Stomach (tissue), 19 donors: Measurements from ENCODE around the gene ANP32B. TPM values are rescaled to one million over a fixed set of nuclear protein-coding genes. Genes with fewer than 3 reads are reported as not detected.

Experiments
- DNase-seq, 2 donors: peaks; one replicate each; pipeline versions ENCODE4 v3.0.0 to v3.0.0-alpha.2; 2013 to 2019
- H3K27ac ChIP-seq, 5 donors: fragments of 200-600 bp in 4 of 5; sonication (generic) in 4 of 5; one replicate each; pipeline ENCODE4 v1.5.1; 2013 to 2019; ENCODE audit warnings: mild to moderate bottlenecking in 1 of 5, moderate library complexity in 1 of 5
- H3K27me3 ChIP-seq, 3 donors: fragments of 200-600 bp; sonication (generic); one replicate each; pipeline ENCODE4 v1.5.1; 2017 to 2019; ENCODE audit warnings: mixed run types in 1 of 3
- H3K36me3 ChIP-seq, 4 donors: fragments of 200-600 bp; sonication (generic); 1 replicate in 3 of 4; 2 replicates in 1 of 4; pipeline ENCODE4 v1.5.1; 2016 to 2019
- H3K4me1 ChIP-seq, 4 donors: fragments of 200-600 bp; sonication (generic); one replicate each; pipeline ENCODE4 v1.5.1; 2016 to 2019
- H3K4me3 ChIP-seq, 4 donors: fragments of 200-600 bp; sonication (generic) in 3 of 4; one replicate each; pipeline ENCODE4 v1.5.1; 2016 to 2019; ENCODE audit warnings: mild to moderate bottlenecking in 1 of 4
- H3K9me3 ChIP-seq, 4 donors: fragments of 200-600 bp; sonication (generic); one replicate each; pipeline ENCODE4 v1.5.1; 2016 to 2019
- CTCF ChIP-seq, 7 experiments: fragments of 450-650 bp in 4 of 7; fragments of 200-600 bp in 3 of 7; sonication (generic) in 3 of 7; IDR thresholded peaks; one replicate each; pipeline ENCODE4 v1.5.1; 2016 to 2019; ENCODE audit warnings: antibody characterized with exemption in 7 of 7, control low read depth in 2 of 7, mild to moderate bottlenecking in 1 of 7
- EP300 ChIP-seq: sonication (generic); formaldehyde crosslinking; IDR thresholded peaks from one replicate; pipeline ENCODE4 v1.6.1; 2017; ENCODE audit warnings: antibody characterized with exemption
- POLR2A ChIP-seq, 4 donors: fragments of 450-650 bp; IDR thresholded peaks; one replicate each; pipeline ENCODE4 v1.6.1; 2016; ENCODE audit warnings: antibody characterized with exemption in 4 of 4, control low read depth in 2 of 4, mild to moderate bottlenecking in 1 of 4, moderate library complexity in 1 of 4
- POLR2AphosphoS5 ChIP-seq, 3 donors: sonication (generic); formaldehyde crosslinking; IDR thresholded peaks; one replicate each; pipeline ENCODE4 v1.6.1; 2016; ENCODE audit warnings: antibody characterized with exemption in 3 of 3
- WGBS, 5 donors: extraction: QIAGEN DNeasy Blood & Tissue Kit in 3 of 5; methylation state at CpG; one replicate each; pipeline versions ENCODE4 v1.1.5 to v1.1.7; 2013 to 2018; 5-methylcytosine and 5-hydroxymethylcytosine counted together
- intact Hi-C: fragments of 100-400 bp; cut with DNase I; formaldehyde crosslinking; loops from one replicate; pipeline ENCODE4 v1.15.1; 2023; ENCODE audit warnings: low total_unique reads
- long read RNA-seq, 10 donors: transcript quantifications; one replicate each; lab custom pipeline, GENCODE V29; 2026
- polyA plus RNA-seq, 3 donors: library from polyadenylated mRNA; stranded (reverse); fragments of 200-250 nt; gene quantifications; one replicate each; pipeline ENCODE4 v1.2.3, GENCODE V29; 2013
- total RNA-seq, 5 donors: library from RNA; depleted of rRNA; stranded (reverse); fragments of >200 nt; gene quantifications; one replicate each; pipeline versions ENCODE4 v1.1.0 to v1.2.3, GENCODE V29; 2014 to 2016
- donor health status: healthy with polysubstance abuse.
- donor health status: Bipolar disorder and iron deficiency.
- donor health status: healthy.

The ANP32B gene
- total RNA-seq (100 to 1,000 TPM in 1 of 5 donors, 10 to 100 TPM in 3, 1 to 10 TPM in 1; 8.2 to 149 (median 35.3) TPM), polyA plus RNA-seq (100 to 1,000 TPM; 149 to 267 (median 169) TPM)
- long read RNA-seq, donor 1, transcript ANP32B-201 (7 exons, 1,463 nt) = major isoform, 27 of 43 reads
- long read RNA-seq, donor 1, partial matches to known transcripts = 16 of 43 reads
- long read RNA-seq, donor 1, other reads (novel, unspliced or antisense) = 0 of 43 reads
- long read RNA-seq, donor 2, transcript ANP32B-201 (7 exons, 1,463 nt) = major isoform, 34 of 39 reads
- long read RNA-seq, donor 2, partial matches to known transcripts = 0 of 39 reads
- long read RNA-seq, donor 2, other reads (novel, unspliced or antisense) = 5 of 39 reads
- long read RNA-seq, donor 3, transcript ANP32B-201 (7 exons, 1,463 nt) = major isoform, 22 of 45 reads
- long read RNA-seq, donor 3, partial matches to known transcripts = 22 of 45 reads
- long read RNA-seq, donor 3, other reads (novel, unspliced or antisense) = 0 of 45 reads
- long read RNA-seq, donor 4, partial matches to known transcripts = 0 of 2 reads
- long read RNA-seq, donor 4, other reads (novel, unspliced or antisense) = 0 of 2 reads
- long read RNA-seq, donor 5, transcript ANP32B-201 (7 exons, 1,463 nt) = major isoform, 47 of 123 reads
- long read RNA-seq, donor 5, partial matches to known transcripts = 67 of 123 reads
- long read RNA-seq, donor 5, other reads (novel, unspliced or antisense) = 8 of 123 reads
- long read RNA-seq, donor 6, transcript ANP32B-201 (7 exons, 1,463 nt) = major isoform, 83 of 161 reads
- long read RNA-seq, donor 6, partial matches to known transcripts = 63 of 161 reads
- long read RNA-seq, donor 6, other reads (novel, unspliced or antisense) = 15 of 161 reads
- long read RNA-seq, donor 7, transcript ANP32B-201 (7 exons, 1,463 nt) = major isoform, 45 of 141 reads
- long read RNA-seq, donor 7, partial matches to known transcripts = 96 of 141 reads
- long read RNA-seq, donor 7, other reads (novel, unspliced or antisense) = 0 of 141 reads
- long read RNA-seq, donor 8, transcript ANP32B-201 (7 exons, 1,463 nt) = major isoform, 38 of 89 reads
- long read RNA-seq, donor 8, partial matches to known transcripts = 46 of 89 reads
- long read RNA-seq, donor 8, other reads (novel, unspliced or antisense) = 5 of 89 reads
- long read RNA-seq, donor 9, transcript ANP32B-201 (7 exons, 1,463 nt) = major isoform, 29 of 100 reads
- long read RNA-seq, donor 9, partial matches to known transcripts = 68 of 100 reads
- long read RNA-seq, donor 9, other reads (novel, unspliced or antisense) = 0 of 100 reads
- long read RNA-seq, donor 10, transcript ANP32B-201 (7 exons, 1,463 nt) = major isoform, 28 of 28 reads
- long read RNA-seq, donor 10, partial matches to known transcripts = 0 of 28 reads
- long read RNA-seq, donor 10, other reads (novel, unspliced or antisense) = 0 of 28 reads

- intact Hi-C loops = no loop called here
- Histone ChIP-seq H3K4me1 (peaks cover 21 to 52% (median 46%) of the 10 kb centered on the region in 4 donors), H3K27me3 (no peaks in the 10 kb centered on the region), H3K9me3 (no peaks in the 10 kb centered on the region), H3K36me3 (no peaks in the 10 kb centered on the region), H3K27ac (peak within 1 kb of the TSS; percentile 96 to 100 (median 99)), H3K4me3 (peak within 1 kb of the TSS; percentile 80 to 95 (median 88))
- TF ChIP-seq CTCF (IDR thresholded peaks at IDR 0.05) (peak in 5 of 7 experiments; percentile 25 to 97 (median 85)), POLR2AphosphoS5 (IDR thresholded peaks at IDR 0.05) (peak; percentile 35 to 54 (median 50)), POLR2A (IDR thresholded peaks at IDR 0.05) (no peak)
- WGBS, 5 donors = 0 to 1% (median 0%) methylated on average over 50 to 105 of the region's 105 CpGs
- peak; percentile 94 to 98 for DNase-seq
Measured at GRCh38 chr9:97982683-97983588, at the start of gene ANP32B. ANP32B (plus strand) TSS chr9:97983341; CDS start chr9:97983556, 215 bp downstream.

DNA sequence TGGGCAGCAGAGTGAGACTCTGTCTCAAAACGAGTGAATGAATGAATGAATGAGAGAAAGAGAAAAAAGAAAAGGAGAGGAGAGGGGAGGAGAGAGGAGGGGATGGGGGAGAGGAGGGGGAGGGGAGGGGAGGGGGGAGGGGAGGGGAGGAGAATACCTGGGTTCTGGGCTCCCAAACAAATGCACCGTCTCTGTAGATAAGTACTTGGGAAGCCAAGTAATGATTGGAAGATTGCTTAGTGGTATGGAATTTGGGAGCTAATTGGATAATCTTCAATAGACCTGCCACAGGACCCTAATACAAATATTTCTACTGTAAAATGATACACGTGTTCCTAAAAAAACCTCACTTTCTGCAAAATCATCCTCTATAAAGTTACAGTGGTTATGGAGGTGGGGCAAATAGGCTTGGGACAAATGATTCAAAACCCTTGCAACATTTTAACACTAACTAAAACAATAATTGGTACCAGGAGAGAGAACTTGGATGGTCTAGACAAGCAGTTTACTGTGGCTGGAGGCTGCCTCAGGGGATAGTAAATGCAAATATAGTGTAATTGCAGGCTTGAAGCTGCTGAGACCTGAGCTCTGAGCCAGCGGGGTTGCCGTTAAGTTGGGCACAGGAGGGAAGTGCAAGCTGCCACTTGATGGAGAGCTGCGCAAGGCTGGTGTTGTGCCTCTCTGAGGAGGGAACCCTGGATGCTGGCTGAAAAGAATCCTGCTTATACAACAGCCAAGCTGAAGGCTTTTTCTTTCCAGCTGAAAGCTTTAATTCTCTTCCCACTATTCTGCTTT is 48.6 kb upstream of the ANP32B start:
- Histone ChIP-seq H3K4me1 (no peaks in the 10 kb centered on the region), H3K27me3 (peaks cover 0 to 41% (median 3%) of the 10 kb centered on the region in 3 donors), H3K27ac (no peak overlapping the region), H3K36me3 (no peaks in the 10 kb centered on the region), H3K9me3 (no peaks in the 10 kb centered on the region), H3K4me3 (no peak overlapping the region)
- DNase-seq = peak in 1 of 2 donors; percentile 20
- WGBS, 5 donors = 34 to 42% (median 35%) methylated on average over 6 of the region's 6 CpGs
- intact Hi-C loops = no loop called here
- TF ChIP-seq POLR2A (IDR thresholded peaks at IDR 0.05) (no peak), CTCF (IDR thresholded peaks at IDR 0.05) (no peak), POLR2AphosphoS5 (IDR thresholded peaks at IDR 0.05) (no peak), EP300 (no peak)

- intact Hi-C loops = no loop called here
- no peaks in the 10 kb centered on the region for H3K4me1 ChIP-seq
- 59 to 77% (median 75%) methylated on average over 1 of the region's 1 CpG for WGBS, 5 donors
Measured at GRCh38 chr9:97935276-97935675, 47.9 kb upstream of the ANP32B start.

More at GRCh38 chr9:97935276-97935675, 47.9 kb upstream of the ANP32B start:
- H3K27me3 ChIP-seq = peaks cover 0 to 41% (median 3%) of the 10 kb centered on the region in 3 donors
- no peak for DNase-seq
- H3K9me3 ChIP-seq = no peaks in the 10 kb centered on the region
- no peak for TF ChIP-seq CTCF (IDR thresholded peaks at IDR 0.05)
- TF ChIP-seq POLR2AphosphoS5 (IDR thresholded peaks at IDR 0.05) = no peak
- TF ChIP-seq EP300 = no peak
- TF ChIP-seq POLR2A (IDR thresholded peaks at IDR 0.05) = no peak
- no peak overlapping the region for H3K27ac ChIP-seq
- no peak overlapping the region for H3K4me3 ChIP-seq
- H3K36me3 ChIP-seq = no peaks in the 10 kb centered on the region
